ENCODE data around the gene PTPN13.

PTPN13 gene

GRCh38 chr4:86831262-86832130, 237.4 kb downstream of the PTPN13 start:
- no peak for DNase-seq

DNA sequence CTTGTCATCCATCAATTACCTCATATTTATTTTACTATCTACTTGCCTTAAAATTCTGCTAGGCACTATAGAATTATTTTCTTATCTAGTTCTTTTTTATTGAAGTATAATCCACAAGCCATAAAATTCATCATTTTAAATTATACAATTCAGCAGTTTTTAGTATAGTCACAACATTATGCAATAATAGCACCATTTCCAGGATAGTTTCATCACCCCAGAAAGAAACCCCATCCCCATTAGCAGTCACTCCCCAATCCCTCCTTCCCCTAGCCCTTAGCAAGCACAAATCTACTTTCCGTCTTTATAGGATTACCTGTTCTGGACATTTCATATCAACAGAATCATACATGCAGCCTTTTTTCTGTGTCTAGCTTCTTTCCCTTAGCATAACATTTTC, 239.5 kb downstream of the PTPN13 start:
- no peak for DNase-seq

DNA sequence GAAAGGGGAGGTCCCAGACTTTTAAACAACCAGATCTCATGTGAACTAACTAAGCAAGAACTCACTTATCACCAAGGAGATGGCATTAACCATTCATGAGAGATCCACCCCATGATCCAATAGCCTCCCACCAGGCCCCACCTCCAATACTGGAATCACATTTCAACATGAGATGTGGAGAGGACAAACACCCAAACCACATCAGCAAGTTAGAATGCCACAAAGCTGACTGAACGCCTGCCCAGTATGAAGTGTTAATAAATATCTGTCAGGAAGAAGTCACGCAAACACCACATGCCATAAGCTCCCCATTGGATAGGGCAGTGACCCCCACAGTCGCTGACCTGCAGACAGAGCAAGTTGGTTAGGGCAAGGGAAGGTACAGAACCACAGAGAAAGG, 240.8 kb downstream of the PTPN13 start:
- no peak for DNase-seq

GRCh38 chr4:86835677-86836076, 241.6 kb downstream of the PTPN13 start:
- DNase-seq, result no peak

- DNase-seq, result no peak
Observed at GRCh38 chr4:86837691-86838503, 243.8 kb downstream of the PTPN13 start.

- no peak for DNase-seq
Observed at GRCh38 chr4:86840858-86841257, 246.7 kb downstream of the PTPN13 start.

DNA sequence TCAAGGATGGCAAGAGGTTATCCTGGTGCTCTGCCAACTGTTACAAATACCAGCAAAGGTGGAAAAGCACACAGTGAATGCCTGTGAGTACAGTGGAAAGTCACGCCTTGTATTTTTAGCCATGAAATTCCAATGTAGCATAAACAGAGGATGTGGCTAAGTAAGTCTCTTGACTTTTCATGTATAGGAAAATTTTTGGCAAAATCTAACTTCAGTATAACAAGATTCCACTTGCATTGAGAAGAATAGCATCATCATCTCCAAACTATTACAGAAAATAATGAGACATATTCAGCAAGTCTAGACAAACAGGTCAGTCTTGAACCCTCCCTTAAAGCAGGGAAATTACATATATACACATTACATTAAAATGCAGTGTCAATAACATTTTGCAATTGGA, 247.2 kb downstream of the PTPN13 start:
- DNase-seq, result no peak

DNA sequence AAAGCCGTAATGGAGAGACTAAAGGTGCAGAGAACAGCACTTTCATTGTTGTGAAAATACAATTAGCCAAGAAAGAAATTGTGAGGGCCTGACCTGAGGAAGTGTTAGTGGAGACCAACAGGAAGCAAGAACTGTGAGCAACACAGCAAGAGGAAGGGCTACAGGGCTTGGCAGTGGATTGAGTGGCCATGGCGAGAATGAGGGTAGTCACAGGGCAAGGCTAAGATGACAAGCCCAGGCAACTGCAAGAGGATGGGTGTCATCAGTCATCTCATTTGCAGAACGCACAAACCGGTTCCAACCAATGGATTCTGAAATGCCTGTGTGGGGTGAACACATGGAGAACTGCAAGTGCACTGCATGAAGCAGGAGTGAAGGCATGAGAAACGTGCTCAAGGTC, 251.5 kb downstream of the PTPN13 start:
- no peak for DNase-seq

GRCh38 chr4:86846921-86847320, 252.8 kb downstream of the PTPN13 start:
- no peak for DNase-seq

DNA sequence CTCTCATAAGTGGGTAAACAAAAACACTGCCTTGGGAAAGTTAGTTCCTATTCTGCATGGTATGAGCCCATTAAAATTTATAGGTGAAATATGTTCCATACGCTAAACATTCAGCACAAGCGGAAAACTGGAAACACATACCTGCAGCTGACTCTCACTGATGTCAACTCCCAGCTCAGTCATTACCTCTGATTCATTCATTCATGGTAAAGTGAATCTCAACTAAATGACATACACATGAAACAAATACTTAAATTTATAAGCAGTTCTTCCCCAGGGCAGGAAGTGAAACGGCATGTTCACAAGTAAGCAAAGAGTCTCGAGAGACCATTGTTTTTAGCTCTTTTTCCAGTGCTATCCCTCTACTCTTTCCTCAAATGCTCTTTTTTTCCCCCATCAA, 253.5 kb downstream of the PTPN13 start:
- no peak for DNase-seq

- DNase-seq, result no peak
Observed at GRCh38 chr4:86848136-86848535, 254.0 kb downstream of the PTPN13 start.

DNA sequence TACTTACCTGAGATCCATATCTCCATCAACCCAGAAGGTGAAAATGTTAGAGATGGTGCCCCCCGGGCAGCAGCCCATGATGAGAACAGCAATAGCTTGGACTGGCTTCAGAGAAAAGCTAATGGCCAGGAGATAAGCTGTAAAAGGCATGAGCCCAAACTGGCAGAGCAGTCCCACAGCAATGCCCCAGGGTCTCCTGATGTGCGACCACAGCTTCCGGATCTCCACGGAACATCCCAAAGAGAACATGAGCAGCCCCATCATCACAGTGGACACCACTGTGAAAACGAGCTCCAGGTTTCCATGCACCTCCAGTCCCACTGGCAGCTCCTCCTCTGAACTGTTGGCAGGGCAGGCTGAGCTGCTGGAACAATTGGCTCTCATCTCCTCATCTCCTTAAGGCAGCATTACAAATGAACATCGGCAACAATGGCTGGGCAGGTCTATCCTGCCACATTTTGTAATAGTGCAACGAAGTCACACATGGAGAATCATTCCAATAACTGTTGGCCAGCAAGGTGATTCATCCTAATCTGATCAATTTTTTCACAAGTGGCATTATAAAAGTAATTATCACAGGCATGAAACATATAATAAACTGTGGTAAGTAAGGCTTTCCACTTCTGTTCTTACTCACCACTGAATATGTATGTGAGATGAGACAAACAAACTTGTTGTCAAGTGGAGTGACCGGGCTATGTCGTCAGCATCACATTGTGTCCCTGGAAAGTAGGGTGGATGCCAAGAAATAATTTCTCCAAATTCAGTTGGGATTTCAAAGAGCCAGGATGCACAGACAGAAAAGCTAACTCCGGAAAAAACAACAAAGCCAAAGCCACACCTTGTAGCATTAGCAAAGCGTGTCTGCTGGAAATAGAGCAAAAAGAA, 254.9 kb downstream of the PTPN13 start, which contains the start of gene SLC10A6:
SLC10A6 (minus strand) TSS at position 653 of the 888 bp plus-strand sequence; CDS start at position 384, 269 bp downstream.
- no peak for DNase-seq

- DNase-seq, result no peak
Observed at GRCh38 chr4:86853209-86853608, 259.1 kb downstream of the PTPN13 start.

- DNase-seq, result no peak
Observed at GRCh38 chr4:86855572-86855971, 261.5 kb downstream of the PTPN13 start.

DNA sequence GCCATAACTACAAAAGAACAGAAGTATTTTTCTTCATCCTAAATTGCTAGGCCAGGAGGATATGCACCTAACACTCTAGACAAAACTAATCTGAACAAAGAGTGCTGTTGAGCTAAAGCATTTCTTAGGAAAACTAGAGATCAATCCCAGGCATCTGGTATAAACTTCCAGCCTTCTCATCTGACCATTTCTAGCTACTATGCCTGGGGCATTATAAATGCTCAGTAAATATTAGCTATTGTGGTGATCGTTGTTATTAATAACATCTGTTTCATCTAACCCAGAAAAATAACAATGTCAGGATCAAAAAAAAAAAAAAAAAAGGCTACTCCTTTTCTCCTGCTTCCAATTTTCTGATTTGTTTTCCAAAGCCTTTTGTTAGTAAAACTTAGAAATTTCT, 262.8 kb downstream of the PTPN13 start:
- DNase-seq, result no peak

DNA sequence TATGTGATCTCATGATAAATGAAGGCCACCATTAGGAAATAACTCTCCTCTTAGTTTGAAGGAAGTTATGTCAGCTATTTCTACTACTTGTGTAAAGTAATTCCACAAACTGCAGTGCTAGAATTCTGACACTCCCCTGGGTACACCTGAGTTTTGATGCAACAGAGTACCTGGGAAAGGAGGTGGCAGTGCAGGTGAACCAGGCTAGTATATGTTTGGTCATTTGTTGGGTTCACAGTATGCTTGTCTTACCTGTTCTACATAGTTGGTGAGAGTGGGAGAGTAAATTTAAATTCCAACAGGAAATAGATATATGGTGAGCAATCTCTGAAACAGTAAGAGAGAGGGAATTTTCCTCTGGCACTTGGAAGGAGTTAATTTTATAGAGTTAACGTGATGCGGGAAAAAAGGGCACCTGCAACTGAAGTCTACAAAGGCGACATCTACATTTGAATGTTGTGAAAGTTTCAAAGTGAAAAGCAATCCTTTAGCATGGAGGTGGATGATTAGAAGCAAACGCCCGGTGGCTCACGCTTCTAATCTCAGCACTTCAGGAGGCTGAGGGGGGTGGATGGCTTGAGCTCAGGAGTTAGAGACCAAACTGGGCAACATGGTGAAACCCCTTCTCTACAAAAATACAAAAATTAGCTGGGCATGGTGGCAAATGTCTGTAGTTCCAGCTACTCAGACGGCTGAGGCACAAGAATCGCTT, 263.4 kb downstream of the PTPN13 start:
- DNase-seq, result no peak

Data from activated naive CD4-positive, alpha-beta T cell (primary cell).